ENCODE measurements around the gene OPN4.

Gene OPN4

GRCh38 chr10:86681047-86681446 lies 26.7 kb downstream of the OPN4 start:
- DNase-seq, result no peak

GRCh38 chr10:86681722-86682386 lies 27.5 kb downstream of the OPN4 start:
- no peak for DNase-seq

DNA sequence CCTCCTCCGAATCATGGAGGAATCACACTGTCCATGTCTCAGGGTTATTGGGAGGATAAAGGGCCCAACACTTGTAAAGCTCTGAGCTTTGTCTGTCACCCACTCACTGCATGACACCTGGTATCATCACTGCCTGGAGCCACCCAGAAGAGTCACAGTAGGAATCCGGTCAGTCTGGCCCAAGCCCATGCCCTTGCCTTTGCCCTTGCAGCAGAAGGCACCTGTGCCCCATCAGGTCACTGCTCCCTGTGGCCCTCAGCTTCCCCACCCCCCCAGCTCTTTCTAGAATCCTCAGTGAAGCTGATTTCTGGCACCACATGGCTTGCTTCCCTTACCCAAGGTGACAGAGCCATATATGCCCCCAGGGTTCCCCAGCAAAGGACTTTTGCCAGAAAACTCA lies 28.3 kb downstream of the OPN4 start:
- no peak for DNase-seq

DNA sequence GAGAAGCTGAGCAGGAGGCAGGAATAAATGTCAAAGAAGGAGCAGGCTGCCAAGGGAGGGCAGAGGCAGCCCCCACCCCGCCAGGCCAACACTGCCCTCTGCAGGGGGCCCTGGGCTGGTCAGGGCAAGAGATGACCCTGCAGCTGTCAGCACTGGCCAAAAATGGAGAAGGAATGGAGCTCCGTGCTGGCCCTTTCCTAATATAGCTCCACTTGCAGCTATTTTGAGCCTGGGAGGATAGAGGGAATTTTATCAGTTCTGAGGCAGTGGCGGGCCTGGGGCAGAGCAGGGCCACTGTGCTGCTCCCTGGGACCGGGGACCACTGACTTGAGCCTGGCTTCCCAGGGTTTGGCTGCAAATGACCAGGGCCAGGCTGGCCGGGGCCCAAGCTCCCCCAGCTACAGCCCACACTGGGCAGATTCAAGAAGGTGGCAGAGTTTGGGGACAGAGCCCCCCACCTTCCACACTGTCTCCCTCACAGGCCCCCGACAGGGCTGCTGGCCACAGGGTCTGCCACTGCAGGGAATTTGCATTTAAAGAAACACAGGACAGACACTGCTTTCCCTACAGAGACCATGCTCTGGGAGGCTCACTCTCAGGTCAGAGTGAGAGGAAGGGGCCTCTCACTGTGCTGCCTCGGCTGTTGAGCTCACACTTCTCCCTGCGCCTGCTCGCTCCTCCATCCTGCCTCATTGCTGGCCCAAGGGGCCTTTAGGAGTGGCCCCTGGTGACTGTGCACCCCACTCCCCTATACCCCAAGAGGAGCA lies 30.2 kb downstream of the OPN4 start:
- DNase-seq, result no peak

DNA sequence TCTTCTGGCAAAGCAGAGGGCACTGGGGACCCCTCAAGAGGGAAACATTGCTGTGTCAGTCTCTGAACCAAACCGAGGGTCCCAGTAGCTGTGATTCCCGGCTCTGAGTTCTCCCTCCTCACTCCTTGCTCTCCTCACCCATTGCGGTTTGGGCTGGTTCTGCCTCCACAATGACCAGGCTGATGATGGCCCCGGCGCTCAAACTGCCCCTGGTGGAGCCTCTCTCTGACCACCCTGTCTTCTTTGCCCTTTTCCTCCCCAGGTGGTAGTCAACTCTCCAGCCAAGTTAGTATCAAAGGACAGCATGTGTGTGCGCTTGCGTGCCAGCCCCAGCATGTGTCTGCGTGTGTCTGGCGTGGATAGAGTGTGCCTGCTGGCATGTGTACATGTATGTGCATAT lies 31.1 kb downstream of the OPN4 start:
- DNase-seq, result no peak

DNA sequence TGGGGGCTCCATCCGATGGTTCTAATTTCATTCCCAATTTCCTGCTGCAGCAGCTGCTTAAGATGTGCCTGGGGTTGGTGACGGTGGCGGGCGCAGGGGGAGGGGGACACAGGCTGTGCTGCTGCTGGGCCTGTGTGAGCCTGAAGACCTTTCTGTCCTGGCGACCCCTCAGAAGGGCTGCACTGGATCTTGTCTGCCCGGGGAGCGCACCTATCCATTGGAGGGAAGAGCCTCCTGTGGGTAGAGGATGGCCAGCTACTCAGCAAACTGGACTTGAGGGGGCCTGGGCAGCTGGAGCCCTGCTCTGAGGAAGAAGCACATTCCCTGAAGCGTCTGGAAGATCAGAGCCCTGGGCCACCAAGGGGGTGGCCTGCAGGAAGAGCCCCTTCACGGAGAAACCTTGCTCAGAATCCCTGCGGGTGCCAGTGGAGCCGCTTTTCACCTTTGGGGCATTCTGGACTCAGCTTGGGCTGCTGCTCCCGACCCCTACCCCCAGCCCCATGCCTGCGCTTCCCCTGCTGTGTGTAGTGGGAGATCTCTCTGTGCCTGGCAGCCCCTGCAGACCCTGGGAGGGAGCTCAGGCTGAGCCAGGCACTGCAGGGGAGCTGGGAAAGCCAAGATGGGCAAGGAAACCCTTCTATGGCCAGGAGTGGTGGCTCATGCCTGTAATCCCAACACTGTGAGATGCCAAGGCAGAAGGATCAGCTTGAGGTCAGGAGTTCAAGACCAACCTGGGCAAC lies 31.7 kb downstream of the OPN4 start:
- DNase-seq, result no peak

- no peak for DNase-seq
Measured at GRCh38 chr10:86686972-86687371, 32.6 kb downstream of the OPN4 start.

- no peak for DNase-seq
Measured at GRCh38 chr10:86687750-86688149, 33.4 kb downstream of the OPN4 start.

GRCh38 chr10:86688398-86688921 lies 34.1 kb downstream of the OPN4 start:
- peak; percentile 53 to 67 for DNase-seq

DNA sequence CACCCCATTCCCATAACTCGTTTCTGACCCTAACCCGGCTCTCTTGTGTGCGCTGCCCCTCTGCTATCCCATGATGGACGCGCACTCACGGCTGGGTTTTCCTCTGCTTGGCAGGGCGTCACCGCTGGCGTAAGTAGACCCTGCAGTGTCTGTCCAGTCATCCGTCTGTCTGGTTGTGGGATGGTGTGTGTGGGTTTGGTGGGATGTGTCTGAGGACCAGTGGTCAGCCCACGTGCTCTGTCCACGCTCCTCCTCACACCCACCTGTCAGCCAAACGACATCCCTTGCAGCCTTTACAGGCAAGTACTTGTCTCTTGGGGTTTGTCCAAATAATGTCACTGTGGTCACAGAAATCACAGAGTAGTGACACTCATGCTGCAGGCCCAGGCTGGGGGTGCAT lies 34.8 kb downstream of the OPN4 start:
- no peak for DNase-seq

GRCh38 chr10:86690231-86690630 lies 35.9 kb downstream of the OPN4 start:
- DNase-seq, result no peak

- no peak for DNase-seq
Measured at GRCh38 chr10:86690657-86691084, 36.3 kb downstream of the OPN4 start.

DNA sequence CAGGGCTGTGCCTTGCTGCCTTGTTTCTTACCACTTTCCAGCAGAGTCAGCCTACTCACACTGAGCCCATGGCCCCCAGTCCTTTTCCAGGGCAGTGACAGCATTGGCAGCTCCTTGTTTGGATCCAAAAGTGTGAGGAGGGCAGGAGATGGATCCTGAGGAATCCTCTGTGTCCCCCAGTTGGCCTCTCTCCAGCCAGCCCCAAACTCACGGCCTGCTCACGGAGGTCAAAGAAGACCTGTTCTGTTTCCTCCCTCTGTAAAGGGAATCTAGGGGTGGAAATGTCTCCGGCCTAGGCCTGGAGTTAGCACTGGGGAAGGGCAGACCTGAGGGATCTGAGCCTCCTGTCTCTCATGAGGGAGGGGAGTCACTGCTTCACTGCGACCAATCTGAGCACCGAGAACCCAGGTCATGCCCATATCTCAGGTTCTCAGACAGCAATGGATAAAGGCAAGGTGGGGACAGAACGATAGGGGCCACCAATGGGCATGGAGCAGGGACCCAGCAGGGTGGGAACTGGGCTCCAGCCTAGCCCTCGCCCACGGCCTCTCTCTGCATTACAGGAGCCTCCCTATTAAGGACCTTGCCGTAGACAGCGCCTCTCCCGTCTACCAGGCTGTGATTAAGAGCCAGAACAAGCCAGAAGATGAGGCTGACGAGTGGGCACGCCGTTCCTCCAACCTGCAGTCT lies 37.1 kb downstream of the OPN4 start:
- no peak for DNase-seq

DNA sequence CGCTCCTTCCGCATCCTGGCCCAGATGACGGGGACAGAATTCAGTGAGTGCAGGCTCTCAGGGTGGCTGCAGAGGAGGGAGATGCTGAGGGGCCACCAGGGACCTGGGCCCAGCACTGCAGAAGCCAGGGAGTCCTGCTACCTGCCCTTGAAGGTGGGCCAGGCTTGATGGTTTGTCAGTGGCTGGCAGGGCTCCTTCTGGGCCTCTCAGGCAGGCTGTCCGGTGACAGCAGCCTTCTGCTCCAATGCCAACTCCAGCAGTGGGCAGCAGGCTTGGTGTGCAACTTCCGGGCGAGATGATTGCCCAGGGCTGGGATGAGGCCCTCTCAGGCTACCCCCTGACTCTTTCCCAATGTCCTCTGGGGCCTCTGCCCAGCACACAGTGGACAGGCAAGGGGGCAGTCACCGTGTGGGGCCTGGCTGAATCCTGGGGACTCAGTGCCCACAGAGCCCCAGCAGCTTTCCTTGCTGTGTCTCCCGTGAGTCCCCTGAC lies 37.7 kb downstream of the OPN4 start:
- no peak for DNase-seq

DNA sequence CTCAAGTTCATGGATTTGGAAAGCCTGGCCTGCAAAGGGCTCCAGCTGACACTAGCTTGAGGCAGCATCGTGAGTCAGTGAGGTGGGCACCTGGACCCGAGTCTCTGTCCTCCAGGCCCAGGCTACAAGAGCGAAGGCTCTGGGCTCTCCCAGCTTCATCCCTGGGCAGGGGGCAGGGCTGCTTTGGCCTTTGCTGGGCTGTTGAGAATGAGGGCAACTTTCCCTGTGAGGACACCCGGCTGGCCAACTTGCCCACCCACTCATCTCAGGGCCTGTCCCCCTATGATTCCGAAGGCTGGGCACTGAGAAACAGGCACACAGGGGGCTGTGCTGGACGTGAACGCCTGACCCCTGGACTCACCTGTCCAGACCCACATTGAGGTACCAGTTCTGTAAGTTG lies 38.3 kb downstream of the OPN4 start:
- DNase-seq, result no peak

DNA sequence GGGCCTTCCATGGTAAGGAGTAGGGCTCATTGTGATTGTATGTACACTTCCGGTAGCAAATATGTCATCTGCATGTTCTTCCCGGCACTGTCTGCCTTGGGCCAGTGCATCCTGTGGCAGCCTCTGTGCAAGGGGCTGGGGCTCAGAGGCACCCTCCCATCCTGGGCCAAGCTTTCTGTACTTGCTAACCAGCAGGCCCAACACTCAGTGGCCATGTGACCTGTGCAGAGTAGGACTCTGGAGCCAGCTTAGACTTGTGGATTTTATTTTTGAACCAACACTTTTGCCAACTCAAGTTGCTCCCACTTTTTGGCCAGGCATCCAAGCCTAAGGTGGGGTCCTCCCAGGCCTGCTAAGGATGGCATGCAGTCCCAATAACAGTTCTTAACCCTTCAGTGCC lies 38.9 kb downstream of the OPN4 start:
- DNase-seq, result no peak

DNA sequence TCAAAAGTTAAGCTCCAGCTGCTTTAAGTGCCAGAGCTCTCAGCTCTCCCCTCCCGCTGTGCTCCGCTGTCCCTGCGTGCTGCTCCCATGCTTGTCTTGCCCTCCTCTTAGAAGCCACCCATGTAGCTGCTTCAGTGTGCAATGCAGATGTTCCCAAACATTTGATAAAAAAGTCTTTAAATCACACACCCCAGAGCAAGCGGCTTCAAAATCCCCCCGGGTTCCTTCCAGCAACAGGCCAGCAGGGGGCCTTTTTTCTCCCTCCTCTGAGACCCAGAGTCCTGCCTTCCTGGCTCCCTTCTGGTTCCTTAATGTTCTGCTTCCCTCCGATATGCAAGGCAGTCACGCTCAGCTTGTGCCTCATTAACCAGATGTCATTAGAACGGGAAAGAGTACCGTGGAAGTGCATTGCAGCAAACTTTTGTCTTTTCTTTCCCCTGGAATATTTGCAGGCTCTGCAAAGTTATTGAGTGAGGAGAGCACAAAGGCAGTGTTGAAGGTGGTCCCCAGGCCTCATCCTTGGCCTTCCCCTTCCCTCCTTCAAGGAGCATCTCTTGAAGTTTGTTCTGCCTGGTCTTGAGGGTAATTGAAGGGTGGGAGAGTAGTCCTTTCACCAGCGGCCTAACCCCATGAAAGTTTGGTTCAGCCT lies 39.5 kb downstream of the OPN4 start:
- DNase-seq, result peak; percentile 54 to 57

DNA sequence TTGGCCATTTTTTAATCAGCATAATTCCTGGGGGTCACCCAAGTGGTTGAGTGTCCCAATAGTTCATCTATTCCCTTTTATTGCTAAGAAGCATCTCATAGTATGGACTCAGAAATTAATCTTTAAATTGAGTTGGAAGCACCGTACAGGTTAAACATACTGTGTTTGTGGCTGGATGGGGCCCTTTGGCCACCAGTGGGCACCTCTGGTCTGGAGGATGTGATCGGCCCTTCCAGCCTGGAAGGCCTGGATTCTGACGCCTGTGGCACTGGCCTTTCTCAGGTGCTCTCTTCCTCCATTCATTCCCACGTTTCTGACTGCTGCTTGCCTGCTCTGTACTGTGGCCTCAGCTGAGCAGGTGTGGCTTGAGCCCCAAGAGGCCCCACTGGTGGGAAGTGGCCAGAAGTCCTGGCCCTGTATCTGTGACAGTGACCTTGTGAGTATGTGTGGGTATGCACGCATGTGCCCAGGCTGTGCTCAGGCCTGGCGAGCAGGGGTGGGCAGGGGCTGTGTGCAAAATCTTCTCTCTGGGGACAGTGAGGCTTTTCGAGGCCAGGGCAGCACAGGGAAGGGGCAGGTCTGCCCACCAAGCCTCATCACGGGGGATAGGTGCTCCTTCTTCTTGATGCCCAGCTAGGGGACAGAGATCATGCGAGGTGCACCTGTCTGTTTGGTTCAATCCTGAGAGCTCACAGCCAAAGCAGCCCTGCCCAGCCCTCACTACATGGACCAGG lies 44.0 kb downstream of the OPN4 start:
- DNase-seq, result no peak

GRCh38 chr10:86699125-86699524 lies 44.8 kb downstream of the OPN4 start:
- no peak for DNase-seq

DNA sequence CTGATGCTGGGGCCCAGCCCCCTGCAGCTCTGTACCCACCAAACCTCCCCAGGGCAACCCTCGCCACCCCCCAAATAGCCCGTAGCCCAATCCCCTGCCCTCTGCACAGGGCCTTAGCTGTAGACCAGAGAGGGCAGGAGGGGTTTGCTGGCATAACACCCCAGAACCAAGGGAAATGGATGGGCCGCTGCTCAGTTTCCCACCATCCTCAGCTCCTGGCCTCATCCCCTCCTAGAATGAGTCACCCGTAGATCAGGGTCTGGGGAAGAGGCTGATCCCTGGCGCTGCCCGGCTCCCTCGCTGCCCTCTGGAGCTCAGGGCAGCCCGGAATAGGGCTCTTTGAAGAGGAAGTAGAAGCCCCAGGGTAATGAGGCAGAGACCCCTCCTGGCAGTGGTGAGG lies 45.2 kb downstream of the OPN4 start:
- no peak for DNase-seq

DNA sequence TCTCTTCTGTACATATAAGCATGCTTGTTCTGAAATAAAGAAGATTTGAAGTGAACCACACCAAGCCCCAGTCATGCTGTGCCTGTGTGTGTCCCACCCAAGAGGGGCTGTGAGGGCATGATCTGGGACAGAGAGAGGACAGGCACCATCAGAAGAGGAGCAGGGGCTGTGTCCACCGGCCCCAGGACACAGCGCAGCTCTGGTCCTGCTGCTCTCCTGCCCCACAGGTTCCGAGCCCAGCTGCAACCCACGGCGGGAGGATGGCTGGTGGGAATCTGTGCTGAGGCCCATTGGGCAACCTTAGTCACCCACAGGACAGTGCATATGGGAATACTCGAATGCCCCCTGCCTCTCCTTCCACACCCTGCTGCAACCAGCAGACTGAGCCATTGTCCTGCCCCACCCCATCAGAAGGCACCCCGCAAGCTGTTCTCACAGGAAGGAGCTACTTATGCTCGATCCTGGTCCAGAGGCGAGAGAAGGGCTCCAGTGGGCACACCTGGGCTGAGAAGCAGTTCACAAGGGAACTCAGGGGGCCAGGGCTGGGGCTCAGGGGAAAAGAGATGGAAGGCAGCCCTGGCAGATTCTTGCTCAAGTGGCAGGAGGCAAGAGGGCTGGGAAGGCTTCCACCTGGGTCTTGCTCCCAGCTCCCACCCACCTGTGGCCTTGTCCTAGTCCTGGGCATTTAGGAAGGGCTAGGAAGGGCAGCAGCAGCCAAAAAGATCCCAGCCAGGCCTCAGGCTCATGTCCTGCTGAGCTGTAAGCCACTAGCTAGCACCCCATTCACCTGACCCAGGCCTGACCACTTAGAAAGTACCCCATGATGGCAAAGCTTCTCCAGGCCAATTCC lies 45.9 kb downstream of the OPN4 start:
- DNase-seq, result no peak
